SU-DHL-6 (cell line): ENCODE data around the gene VAMP5.

Experiments used
- H2AFZ ChIP-seq: fragments of 200-600 bp; sonication (generic); 2 replicates; pipeline ENCODE4 v1.6.1; 2014; ENCODE audit warnings: low read depth, mild to moderate bottlenecking, moderate library complexity, mixed read lengths, antibody characterized with exemption, low read length; ENCODE audit not compliant: severe bottlenecking
- H3F3A ChIP-seq: fragments of 200-600 bp; shearing (Covaris generic); 2 replicates; pipeline ENCODE4 v1.6.0; 2016; ENCODE audit warnings: antibody characterized with exemption, mild to moderate bottlenecking; ENCODE audit not compliant: insufficient read depth
- H3K27ac ChIP-seq: fragments of 200-600 bp; sonication (generic); 2 replicates; pipeline ENCODE4 v1.5.1; 2016; ENCODE audit warnings: low read depth, mild to moderate bottlenecking, low read length, moderate library complexity, mixed read lengths
- H3K27me3 ChIP-seq: fragments of 200-600 bp; sonication (generic), shearing (Covaris generic); 2 replicates; pipeline ENCODE4 v1.6.0; 2014; ENCODE audit warnings: mild to moderate bottlenecking, low read length
- H3K36me3 ChIP-seq: fragments of 200-600 bp; sonication (generic); 2 replicates; pipeline ENCODE4 v1.6.1; 2014; ENCODE audit warnings: mild to moderate bottlenecking, low read length, mixed read lengths
- H3K4me2 ChIP-seq: fragments of 300-600, 200-600 bp; shearing (Covaris generic), sonication (generic); 2 replicates; pipeline ENCODE4 v1.6.0; 2014; ENCODE audit warnings: low read length, low read depth, mild to moderate bottlenecking; ENCODE audit not compliant: poor library complexity, severe bottlenecking
- H3K4me3 ChIP-seq: fragments of 200-600 bp; sonication (generic); 2 replicates; pipeline ENCODE4 v1.5.1; 2014; ENCODE audit warnings: antibody characterized with exemption, low read length, mild to moderate bottlenecking, mixed read lengths; ENCODE audit not compliant: insufficient read depth, poor library complexity, severe bottlenecking
- H3K79me2 ChIP-seq: fragments of 200-600 bp; sonication (generic); 2 replicates; pipeline ENCODE4 v1.6.1; 2014; ENCODE audit warnings: mild to moderate bottlenecking, low read length, moderate library complexity; ENCODE audit not compliant: insufficient read depth
- H3K9ac ChIP-seq: fragments of 200-600 bp; sonication (generic); 2 replicates; pipeline ENCODE4 v1.7.0; 2014; ENCODE audit warnings: mild to moderate bottlenecking, low read length
- H3K9me2 ChIP-seq: fragments of 200-600 bp; sonication (generic); replicated peaks from 2 replicates; pipeline ENCODE4 v1.6.1; 2014; ENCODE audit warnings: low read length; ENCODE audit not compliant: insufficient read depth
- H3K9me3 ChIP-seq: fragments of 200-600 bp; sonication (generic); 2 replicates; pipeline ENCODE4 v1.6.1; 2014; ENCODE audit warnings: low read length, mixed read lengths; ENCODE audit not compliant: insufficient read depth
- H4K20me1 ChIP-seq: fragments of 200-600 bp; sonication (generic); 2 replicates; pipeline ENCODE4 v1.6.1; 2014; ENCODE audit warnings: low read depth, mild to moderate bottlenecking, antibody characterized with exemption, low read length, moderate library complexity, mixed read lengths
- EZH2phosphoT487 ChIP-seq: fragments of 200-600 bp; sonication (generic), shearing (Covaris generic); conservative IDR thresholded peaks from 2 replicates; pipeline ENCODE4 v1.6.1; 2018; ENCODE audit warnings: mild to moderate bottlenecking, antibody characterized with exemption, low read length, moderate library complexity, mixed read lengths
- TF ChIP-seq, protein P1 (sequence below): fragments of 200-600 bp; sonication (generic); IDR thresholded peaks from one replicate; pipeline ENCODE4 v1.5.1; 2017; ENCODE audit warnings: antibody characterized with exemption, mild to moderate bottlenecking, low read length, moderate library complexity; ENCODE audit not compliant: insufficient read depth, poor library complexity, severe bottlenecking

Gene VAMP5

DNA sequence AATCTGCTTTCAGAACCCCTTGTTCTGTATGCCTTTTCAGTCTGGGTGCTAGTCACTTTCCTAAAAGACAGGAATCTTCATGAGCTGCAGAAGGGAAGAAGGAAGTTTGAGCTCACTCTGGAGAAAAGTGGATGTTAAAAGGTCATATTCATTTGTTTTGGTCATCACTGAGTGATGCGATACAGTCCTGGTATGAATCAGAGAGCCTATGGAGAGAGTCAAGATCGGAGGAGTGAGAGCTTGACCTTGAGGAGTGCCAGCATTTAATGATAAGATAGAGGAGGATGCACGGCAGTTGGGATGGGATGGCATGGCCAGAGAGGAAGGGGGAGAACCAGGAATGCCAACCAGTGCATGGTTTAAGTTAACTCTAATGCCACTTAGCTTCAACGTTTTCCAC is 51.4 kb downstream of the VAMP5 start:
- no peak overlapping the region for H3K27ac ChIP-seq
- no peak overlapping the region for H3K4me2 ChIP-seq
- H3K79me2 ChIP-seq = peaks cover 9% of the 10 kb centered on the region; the same call in 1 of the 2 replicates
- peaks cover 20% of the 10 kb centered on the region; the same call in 1 of the 2 replicates for H3F3A ChIP-seq
- H3K9me2 ChIP-seq = no peaks in the 10 kb centered on the region
- no peaks in the 10 kb centered on the region for H3K27me3 ChIP-seq
- TF ChIP-seq, protein P1, sequence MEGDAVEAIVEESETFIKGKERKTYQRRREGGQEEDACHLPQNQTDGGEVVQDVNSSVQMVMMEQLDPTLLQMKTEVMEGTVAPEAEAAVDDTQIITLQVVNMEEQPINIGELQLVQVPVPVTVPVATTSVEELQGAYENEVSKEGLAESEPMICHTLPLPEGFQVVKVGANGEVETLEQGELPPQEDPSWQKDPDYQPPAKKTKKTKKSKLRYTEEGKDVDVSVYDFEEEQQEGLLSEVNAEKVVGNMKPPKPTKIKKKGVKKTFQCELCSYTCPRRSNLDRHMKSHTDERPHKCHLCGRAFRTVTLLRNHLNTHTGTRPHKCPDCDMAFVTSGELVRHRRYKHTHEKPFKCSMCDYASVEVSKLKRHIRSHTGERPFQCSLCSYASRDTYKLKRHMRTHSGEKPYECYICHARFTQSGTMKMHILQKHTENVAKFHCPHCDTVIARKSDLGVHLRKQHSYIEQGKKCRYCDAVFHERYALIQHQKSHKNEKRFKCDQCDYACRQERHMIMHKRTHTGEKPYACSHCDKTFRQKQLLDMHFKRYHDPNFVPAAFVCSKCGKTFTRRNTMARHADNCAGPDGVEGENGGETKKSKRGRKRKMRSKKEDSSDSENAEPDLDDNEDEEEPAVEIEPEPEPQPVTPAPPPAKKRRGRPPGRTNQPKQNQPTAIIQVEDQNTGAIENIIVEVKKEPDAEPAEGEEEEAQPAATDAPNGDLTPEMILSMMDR = no peak
- TF ChIP-seq EZH2phosphoT487 = no peak
- H2AFZ ChIP-seq = no peak overlapping the region
- H3K36me3 ChIP-seq = peaks cover 30% of the 10 kb centered on the region; the same call in 1 of the 2 replicates
- no peak overlapping the region for H3K9ac ChIP-seq
- H3K9me3 ChIP-seq = no peaks in the 10 kb centered on the region
- no peaks in the 10 kb centered on the region for H4K20me1 ChIP-seq
- no peak overlapping the region for H3K4me3 ChIP-seq

DNA sequence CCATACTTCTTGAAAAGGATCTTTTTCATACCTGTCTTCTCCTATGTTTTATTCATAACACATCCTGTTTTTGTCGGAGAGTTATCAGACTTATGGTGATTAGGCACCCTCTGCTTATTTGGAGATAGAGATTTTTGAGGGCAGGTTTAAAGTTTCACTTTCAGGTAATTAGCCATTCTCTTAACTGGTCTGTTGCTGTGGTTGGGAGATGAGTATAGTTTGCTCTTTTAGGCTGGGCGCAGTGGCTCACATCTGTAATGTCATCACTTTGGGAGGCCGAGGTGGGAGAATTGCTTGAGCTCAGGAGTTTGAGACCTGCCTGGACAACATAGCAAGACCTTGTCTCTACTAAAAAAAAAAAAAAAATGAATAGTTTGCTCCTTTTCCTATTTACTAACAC is 58.5 kb downstream of the VAMP5 start:
- Histone ChIP-seq H3K4me2 (no peak overlapping the region), H4K20me1 (0 out of 2 replicates have a peak, but pooled peaks cover 8% of the 10 kb centered on the region), H3K79me2 (no peaks in the 10 kb centered on the region), H3K4me3 (no peak overlapping the region), H3K9me2 (no peaks in the 10 kb centered on the region), H2AFZ (no peak overlapping the region), H3K27ac (no peak overlapping the region), H3F3A (no peaks in the 10 kb centered on the region), H3K36me3 (peaks cover 47% of the 10 kb centered on the region), H3K9ac (no peak overlapping the region), H3K9me3 (no peaks in the 10 kb centered on the region), H3K27me3 (no peaks in the 10 kb centered on the region)
- TF ChIP-seq, protein P1 = no peak
- no peak for TF ChIP-seq EZH2phosphoT487
